HG02943 (cell line): ENCODE results near the gene HPDL.
"Not testable (repeated sequence)": the region's sequence is repeated elsewhere in the genome, so short reads cannot be mapped to it uniquely, and the experiment has no call there.

Source experiments
- ATAC-seq: cut with Tn5 transposase; IDR thresholded peaks from one replicate; pipeline ENCODE4 v1.9.1; 2021; ENCODE audit warnings: mild to moderate bottlenecking, low read depth, moderate library complexity; ENCODE audit not compliant: unreplicated experiment

The HPDL gene

DNA sequence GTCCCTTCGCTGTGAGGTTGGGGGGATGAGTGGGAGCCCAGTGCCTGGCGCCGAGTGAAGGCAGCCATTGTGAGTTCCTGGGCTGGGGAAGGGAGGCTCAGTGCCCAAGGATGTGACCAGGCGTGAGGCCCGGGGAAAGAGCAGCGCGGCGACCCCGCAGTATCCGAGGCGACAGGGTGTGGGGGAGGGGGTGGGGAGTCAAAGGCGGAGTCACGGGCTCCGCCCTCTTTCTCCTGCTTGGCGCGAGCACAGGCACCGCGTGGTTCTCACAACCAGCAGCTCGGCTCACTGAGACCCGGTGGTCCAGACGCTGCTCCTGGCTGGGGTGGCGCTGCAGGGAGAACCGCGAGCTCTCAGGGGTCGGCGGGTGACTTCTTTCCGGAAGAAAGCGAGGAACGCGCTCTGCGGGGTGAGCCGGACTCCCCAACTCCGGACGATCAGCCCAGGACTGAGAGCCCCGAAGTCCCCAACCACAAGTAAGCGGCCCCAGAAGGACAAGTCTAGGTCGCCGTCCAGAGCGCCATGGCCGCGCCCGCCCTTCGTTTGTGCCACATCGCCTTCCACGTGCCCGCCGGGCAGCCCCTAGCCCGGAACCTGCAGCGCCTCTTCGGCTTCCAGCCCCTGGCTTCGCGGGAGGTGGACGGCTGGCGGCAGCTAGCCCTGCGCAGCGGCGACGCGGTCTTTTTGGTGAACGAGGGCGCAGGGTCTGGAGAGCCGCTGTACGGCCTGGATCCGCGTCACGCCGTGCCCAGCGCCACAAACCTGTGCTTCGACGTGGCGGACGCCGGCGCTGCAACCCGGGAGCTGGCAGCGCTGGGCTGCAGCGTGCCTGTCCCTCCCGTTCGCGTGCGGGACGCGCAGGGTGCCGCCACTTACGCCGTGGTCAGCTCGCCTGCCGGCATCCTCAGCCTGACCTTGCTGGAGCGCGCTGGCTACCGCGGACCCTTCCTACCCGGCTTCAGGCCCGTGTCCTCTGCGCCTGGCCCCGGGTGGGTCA lies at the start of gene HPDL:
Gene HPDL, plus strand, starts transcription at position 269 of the 997 bp plus-strand sequence. Its CDS starts 254 bp downstream, at position 523.
- ATAC-seq = no peak

DNA sequence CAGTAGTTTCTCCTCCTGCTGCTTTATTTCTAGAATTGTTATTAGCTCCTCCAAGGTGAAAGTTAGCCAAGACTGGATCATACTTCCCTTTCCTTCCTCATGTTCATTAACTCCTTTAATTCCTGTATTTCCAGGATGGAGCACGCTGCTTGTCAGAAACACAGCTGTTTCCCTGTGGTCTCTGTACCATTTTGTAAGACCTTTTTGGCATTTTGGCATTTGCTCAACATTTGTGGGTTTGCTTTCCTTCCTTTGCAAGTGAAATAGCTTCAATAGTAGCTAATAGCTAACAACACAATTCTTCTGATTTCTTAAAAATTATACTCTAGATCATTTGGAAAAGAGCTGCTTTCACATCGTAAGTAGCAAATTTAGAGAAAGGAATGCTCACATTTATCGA lies 44.3 kb upstream of the HPDL start:
- no peak for ATAC-seq

DNA sequence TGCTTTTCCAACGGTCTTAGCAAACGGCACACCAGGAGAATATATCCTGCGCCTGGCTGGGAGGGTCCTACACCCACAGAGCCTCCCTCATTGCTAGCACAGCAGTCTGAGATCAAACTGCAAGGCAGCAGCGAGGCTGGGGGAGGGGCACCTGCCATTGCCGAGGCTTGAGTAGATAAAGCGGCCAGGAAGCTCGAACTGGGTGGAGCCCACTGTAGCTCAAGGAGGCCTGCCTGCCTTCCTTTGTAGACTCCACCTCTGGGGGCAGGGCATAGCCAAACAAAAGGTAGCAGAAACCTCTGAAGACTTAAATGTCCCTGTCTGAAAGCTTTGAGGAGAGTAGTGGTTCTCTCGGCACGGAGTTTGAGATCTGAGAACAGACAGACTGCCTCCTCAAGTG lies 41.8 kb upstream of the HPDL start:
- not testable (repeated sequence) for ATAC-seq

DNA sequence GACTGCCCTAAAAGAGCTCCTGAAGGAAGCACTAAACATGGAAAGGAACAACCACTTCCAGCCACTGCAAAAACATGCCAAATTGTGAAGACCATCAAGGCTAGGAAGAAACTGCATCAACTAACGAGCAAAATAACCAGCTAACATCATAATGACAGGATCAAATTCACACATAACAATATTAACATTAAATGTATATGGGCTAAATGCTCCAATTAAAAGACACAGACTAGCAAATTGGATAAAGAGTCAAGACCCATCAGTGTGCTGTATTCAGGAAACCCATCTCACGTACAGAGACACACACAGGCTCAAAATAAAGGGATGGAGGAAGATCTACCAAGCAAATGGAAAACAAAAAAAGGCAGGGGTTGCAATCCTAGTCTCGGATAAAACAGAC lies 40.2 kb upstream of the HPDL start:
- not testable (repeated sequence) for ATAC-seq

DNA sequence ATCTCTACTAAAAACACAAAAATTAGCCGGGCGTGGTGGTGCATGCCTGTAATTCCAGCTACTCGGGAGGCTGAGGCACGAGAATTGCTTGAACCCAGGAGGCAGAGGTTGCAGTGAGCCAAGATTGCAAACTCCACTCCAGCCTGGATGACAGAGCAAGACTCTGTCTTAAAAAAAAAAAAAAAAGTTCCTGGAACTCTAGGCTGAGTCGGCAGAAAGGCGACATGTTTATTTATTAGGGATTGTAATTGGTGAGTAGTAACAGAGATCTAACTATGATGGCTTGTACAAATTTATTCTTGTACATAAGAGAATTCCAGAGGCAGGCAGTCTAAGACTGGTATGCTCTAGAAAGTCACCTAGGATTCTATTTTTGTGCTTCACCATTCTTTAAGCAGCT lies 35.7 kb upstream of the HPDL start:
- not testable (repeated sequence) for ATAC-seq

DNA sequence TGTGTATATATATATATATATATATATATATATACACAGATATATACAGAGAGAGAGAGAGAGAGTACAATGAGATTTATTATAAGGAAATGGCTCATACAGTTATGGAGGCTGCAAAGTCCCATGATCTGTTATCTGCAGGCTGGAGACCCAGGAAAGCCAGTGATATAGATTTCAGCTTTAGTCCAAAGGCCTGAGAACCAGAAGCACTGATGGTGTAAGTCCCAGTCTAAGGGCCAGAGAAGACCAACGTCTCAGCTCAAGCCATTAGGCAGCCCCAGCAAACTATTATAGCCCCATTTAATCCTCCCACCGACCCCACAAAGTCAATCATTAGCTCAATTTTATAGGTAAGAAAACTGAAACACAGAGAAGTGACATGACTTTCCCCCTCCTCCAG lies 35.0 kb upstream of the HPDL start:
- no peak for ATAC-seq

DNA sequence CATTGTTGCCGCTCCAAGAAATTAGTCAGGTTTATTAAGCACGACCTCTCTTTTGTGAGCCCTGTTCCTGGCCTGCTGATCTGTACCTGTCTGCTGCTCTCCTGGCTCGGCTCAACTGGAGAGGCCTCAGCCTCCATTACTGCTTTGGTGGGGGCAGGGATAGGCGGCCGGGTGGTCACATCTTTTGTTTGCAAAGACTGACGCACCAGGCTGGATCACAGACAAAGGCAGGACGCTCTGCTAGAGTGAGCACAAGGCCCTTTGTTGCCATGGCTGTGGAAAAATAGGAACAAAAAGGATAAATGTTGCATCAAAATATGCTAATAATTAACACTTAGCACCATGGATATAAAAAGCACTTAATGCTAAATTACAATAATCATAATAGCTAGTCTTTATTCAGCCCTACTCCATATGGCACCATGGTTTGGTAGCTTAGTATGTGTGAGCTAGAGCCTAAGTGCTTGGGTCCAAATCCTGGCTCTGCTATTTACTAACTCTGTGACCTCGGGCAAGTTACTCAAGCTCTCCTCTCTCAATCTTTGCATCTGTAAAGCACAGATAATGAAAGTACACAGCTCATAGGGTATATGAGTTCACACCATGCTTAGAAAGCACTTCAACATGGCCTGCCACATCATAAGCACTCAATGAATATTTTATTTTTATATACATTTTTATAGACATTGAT lies 28.9 kb upstream of the HPDL start:
- no peak for ATAC-seq

DNA sequence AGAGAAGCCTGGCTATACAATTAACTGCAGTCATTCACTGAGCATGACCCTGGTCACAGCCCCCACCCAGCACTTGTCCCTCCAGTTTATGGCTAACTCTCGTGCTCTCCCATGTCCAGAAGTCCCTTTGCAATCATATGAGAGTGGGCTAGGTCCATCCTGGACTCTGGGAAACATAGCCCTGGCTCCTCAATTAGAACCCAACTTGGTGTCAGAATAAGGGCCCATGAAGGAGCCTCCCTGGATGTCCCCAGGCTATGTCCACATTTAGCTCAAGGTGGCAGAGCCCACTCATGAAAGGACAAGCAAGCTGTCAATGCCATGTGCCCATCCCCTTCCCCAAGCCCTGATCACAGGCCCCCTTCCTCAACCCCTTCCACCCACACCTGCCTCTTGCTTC lies 27.4 kb upstream of the HPDL start:
- ATAC-seq = no peak

DNA sequence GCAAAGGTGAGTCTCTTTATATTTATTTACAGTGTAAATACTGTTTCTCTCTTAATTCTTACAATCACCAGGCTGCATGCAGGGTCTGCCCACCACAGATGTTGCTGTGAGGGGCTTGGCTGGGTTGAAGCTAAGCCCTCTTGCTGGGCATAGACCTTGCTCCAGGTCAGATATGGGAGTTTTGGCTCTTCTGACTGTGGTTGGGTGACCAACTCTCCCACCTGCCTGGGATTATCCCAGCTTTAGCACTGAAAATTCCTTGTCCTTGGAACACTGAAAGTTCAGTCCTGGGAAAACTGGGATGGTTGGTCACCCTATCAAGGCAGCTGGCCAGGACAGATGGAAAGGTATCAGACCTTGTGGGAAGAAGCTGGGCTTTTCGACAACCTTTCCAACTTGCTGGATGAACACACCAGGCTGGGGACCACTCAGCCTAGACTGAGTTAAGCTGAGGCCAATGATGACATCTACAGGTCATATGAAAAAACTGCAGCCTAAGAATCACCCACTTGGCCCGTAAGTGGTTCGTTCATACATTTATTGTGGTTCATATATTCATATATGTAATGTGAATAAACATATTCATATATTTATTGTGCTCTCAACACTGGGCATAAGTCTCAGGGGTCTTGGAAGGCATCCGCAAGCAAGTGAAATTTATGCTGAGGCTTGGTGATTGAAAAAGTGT lies 26.6 kb upstream of the HPDL start:
- no peak for ATAC-seq

DNA sequence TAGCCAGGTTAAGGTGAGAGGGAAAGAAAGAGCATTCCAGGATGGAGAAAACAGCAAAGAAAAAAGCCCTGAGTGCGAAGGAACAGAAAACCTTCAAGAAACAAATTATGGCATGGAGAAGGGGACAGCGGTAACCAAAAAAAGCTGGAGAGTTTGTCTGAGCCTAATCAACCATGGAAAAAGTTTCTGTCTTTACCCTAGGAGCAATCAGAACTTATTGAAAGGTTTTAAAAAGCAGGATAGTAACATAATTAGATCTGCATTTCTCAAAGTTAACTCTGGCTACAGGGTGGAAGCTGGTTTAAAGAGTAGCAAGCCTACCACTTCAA lies 26.1 kb upstream of the HPDL start:
- ATAC-seq = no peak

DNA sequence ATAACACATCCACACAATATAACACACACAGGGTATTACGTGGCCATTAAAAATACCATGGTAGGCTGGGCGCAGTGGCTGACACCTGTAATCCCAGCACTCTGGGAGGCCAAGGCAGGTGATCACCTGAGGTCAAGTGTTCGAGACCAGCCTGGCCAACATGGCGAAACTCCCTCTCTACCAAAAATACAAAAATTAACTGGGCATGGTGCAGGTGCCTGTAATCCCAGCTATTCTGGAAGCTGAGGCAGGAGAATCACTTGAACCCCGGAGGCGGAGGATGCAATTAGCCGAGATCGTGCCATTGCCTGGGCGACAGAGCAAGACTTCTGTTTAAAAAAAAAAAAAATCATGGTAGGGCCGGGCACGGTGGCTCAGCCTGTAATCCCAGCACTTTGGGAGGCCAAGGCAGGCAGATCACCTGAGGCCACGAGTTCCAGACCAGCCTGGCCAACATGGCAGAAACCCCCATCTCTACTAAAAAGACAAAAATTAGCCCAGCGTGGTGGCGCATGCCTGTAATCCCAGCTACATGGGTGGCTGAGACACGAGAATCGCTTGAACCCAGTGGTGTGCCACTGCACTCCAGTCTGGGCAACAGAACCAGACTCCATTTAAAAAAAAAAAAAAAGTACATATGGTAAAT lies 24.1 kb upstream of the HPDL start:
- no peak for ATAC-seq

DNA sequence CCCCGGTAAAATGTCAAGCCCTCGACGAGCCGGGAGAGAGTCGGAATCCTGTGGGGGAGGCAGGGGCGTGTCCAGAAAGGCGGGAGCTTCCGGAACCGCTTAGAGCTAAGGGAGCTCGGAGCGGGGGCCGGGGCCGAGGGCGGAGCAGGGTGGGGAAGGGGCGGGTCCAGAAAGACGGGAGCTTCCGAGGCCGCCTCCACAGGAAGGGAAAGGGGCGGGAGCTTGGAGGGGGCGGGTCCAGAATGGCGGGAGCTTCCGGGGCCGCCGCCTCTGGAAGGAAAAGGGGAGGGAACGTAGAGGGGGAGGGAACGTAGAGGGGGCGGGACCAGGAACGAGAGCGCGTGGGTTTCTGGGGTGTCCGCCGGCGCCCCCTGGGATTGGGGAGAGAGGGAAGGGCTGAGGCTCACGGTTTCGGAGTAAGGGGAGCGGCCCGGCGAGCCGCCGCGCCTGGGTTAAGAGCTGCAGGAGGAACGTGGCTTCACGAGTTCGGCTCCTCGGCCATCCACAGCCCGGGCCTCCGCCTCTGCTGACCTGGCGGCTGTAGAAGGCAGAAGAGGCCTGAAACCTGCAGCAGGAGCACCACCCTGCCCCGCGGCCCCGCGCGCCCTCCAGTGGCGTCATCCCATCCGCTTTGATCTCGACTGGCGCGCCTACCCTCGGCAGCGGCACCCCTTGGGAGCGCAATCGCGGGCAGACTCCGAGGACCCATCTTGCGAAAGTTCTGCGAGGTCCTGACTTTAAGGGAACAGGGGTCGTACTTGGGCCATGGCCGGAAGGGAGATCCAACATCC lies 23.0 kb upstream of the HPDL start:
- peak; percentile 66 for ATAC-seq

DNA sequence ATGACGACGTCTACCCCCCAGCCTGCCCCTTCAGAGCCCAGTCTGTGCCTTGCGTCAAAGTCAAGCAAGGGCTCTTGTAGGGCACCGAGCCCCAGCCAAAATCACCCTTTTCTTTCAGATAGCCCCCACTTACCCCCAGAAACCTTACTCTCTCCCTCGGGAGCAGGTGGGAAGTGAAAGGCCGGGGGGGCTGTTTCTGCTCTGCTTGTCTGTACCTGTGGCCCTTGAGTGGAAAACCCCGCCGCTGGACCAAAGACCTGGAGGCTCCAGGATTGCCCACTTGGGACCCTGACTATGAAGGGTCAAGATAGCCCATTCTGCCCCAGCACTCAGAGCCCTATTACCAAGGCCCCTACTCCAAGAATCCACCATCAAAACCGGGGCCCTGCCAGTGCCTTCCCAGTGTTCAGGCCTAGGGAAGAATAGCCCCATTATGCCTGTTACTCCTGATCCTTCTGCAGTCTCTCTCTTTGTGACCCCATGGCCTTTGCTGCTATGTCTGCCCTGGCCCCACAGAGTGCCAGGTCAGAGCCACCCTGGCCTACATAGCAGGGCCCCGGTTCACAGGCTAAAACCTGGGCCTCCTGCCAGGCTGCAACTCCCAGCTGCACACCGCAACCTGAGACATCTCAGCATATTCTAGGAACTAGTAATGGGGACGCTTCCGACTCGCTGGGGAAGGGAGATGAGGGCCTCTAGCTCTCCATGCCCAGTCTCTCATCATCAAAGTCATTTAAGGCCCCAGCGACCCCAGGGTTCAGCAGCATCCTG lies 22.2 kb upstream of the HPDL start:
- ATAC-seq = no peak

DNA sequence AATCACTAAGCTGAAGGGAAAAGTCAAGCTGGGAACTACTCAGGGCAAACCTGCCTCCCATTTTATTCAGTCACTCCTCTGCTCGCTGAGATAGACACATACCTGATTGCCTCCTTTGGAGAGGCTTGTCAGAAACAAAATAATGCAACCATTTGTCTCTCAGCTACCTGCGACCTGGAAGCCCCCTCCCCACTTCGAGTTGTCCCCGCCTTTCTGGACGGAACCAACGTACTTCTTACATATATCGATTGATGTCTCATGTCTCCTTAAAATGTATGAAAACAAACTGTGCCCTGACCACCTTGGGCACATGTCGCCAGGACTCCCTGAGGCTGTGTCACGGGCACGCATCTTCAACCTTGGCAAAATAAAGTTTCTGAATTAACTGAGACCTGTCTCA lies 21.5 kb upstream of the HPDL start:
- no peak for ATAC-seq

DNA sequence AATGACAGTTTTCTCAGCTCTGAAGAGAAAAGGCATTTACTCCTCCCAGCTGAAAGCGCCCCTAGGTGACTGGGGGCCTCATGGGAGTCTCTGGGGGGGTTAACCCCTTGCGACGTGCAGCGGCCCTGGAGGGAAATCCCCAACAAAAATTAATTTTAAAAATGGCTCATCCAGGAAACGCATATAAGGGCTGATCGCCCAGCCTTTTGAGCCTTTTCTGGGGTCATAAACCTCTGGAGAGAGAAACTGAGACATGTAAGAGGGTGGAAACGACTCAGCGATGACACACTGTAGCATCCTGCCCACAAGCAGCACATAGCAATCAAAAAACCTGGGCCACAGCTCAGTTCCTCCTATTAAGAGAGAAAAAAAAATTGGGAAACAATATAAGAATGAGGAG lies 20.4 kb upstream of the HPDL start:
- no peak for ATAC-seq

DNA sequence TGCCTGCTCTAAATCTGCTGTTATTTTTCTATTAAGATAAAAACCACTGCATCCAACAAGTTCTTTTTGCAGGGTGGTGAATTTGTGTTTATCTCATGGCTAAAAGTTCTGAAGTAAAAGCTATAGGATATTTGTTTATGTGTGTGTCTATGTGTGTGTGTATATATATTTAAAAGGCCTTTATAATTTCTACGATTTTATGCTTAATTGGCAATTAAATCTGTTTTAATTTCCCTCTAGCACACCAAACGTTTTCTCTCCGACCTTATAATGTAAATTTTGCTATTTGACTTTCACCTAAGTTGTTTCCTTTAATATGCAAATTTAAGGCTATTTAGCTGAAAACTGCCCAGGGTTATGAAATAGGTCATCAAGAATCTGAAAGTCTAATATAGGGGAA lies 19.8 kb upstream of the HPDL start:
- no peak for ATAC-seq

DNA sequence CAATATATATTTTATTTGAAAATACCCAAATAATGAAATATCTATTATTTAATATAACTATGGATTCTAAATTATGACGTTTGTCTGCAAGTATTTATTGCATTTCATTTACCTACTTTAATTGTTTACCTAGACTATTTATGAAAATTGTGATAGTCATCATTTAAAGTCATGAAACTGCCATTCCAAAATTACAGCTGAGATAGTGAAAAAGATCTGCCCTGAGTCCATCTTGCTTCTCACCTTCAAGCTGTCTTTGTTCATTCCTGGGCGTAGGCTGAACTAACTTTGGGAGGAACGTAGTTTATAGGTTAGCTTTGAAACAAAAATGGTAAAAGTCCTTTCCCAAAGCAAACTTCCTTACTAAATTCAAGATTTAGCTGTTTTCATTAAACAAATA lies 12.4 kb upstream of the HPDL start:
- ATAC-seq = no peak

DNA sequence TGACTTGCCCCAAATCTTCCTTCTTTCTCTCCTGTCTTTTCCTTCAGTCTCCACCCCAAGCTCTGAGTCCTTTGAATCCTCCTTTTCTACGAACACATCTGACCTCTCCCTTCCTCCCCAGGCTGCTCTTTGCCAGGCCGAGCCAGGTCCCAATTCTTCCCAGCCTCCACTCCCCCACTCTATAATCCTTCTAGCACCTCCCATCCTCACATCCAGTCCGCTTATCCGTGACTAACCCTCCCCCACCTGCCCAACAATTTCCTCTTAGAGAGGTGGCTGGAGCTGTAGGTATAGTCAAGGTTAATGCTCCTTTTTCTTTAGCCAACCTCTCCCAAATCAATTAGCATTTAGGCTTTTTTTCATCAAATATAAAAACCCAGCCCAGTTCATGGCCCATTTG lies 9.5 kb upstream of the HPDL start:
- ATAC-seq = no peak

DNA sequence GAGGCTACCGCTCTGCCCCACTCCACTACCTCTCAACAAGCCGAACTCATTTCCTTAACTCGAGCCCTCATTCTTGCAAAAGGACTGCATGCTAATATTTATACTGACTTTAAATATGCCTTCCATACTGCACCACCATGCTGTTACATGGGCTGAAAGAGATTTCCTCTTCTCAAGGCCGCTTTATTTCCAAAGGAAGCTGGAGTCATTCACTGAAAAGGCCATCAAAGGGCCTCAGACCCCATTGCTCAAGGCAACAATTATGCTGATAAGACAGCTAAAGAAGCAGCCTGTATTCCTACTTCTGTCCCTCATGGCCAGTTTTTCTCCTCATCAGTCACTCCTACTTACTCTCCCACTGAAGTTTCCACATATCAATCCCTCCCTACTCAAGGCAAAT lies 6.9 kb upstream of the HPDL start:
- ATAC-seq = no peak
